Stimulated activated effector memory CD8-positive, alpha-beta T cell treated with anti-CD3 and anti-CD28 coated beads, Interleukin-12 subunit alpha, Interleukin-12 subunit beta, amount 100 ng/mL, for 72 hours (primary cell): ENCODE results near the gene JAK2.
"Not testable (repeated sequence)": the region's sequence is repeated elsewhere in the genome, so short reads cannot be mapped to it uniquely, and the experiment has no call there.

ENCODE experiments used
- ATAC-seq: fragments of 150-1000 bp; cut with Tn5 transposase; 2 replicates; pipeline ENCODE4 v1.10.0; 2021
- DNase-seq, 2 donors: peaks; one replicate each; pipeline ENCODE4 v3.0.0; 2021 to 2022; ENCODE audit warnings: low spot score in 2 of 2
- H3K27ac Mint-ChIP-seq: one replicate; pipeline ENCODE4 v1.8.0; 2022; ENCODE audit warnings: mild to moderate bottlenecking, mixed read lengths
- H3K36me3 Mint-ChIP-seq: one replicate; pipeline ENCODE4 v1.8.0; 2022; ENCODE audit warnings: mild to moderate bottlenecking, mixed read lengths
- H3K4me1 Mint-ChIP-seq: one replicate; pipeline ENCODE4 v1.8.0; 2022; ENCODE audit warnings: mixed read lengths
- H3K4me3 Mint-ChIP-seq: one replicate; pipeline ENCODE4 v1.8.0; 2022; ENCODE audit warnings: mild to moderate bottlenecking, mixed read lengths
- H3K9me3 Mint-ChIP-seq: one replicate; pipeline ENCODE4 v1.8.0; 2022; ENCODE audit warnings: mixed read lengths

JAK2 gene

GRCh38 chr9:4984621-4985385 lies at the start of gene JAK2:
Gene JAK2 (plus strand): TSS chr9:4985272. CDS start chr9:5021988, 36,716 bp downstream.
- Mint-ChIP-seq H3K27ac (peak within 1 kb of the TSS; percentile 89), H3K9me3 (no peaks in the 10 kb centered on the region), H3K4me3 (no peak within 1 kb of the TSS), H3K36me3 (peaks cover 7% of the 10 kb centered on the region), H3K4me1 (peaks cover 49% of the 10 kb centered on the region)
- ATAC-seq: peak; percentile 93
- peak; percentile 80 to 93 for DNase-seq

DNA sequence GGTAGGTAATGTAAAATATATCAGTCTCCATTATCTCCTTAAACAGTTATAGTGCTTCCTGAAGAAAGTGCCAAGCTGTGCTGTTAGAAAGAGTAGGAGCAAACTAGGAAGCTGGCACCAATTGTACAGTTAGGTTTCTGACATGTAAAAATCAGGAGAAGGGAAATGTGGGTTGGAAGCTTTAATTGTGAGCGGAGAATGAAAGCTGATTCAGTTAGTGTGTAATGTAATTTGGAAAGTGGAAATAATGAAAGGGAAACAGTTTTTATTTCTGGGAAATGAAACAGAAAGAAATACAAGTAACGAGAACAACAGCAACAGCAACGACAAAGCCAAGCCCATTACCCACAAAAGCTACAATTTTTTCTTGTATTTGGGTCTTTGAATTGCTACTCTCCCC lies 48.8 kb upstream of the JAK2 start:
- Mint-ChIP-seq H3K27ac (peak overlapping the region; percentile 82), H3K36me3 (no peaks in the 10 kb centered on the region), H3K9me3 (no peaks in the 10 kb centered on the region), H3K4me3 (peak overlapping the region; percentile 41), H3K4me1 (peaks cover 38% of the 10 kb centered on the region)
- DNase-seq (no peak), ATAC-seq (peak; percentile 62)

DNA sequence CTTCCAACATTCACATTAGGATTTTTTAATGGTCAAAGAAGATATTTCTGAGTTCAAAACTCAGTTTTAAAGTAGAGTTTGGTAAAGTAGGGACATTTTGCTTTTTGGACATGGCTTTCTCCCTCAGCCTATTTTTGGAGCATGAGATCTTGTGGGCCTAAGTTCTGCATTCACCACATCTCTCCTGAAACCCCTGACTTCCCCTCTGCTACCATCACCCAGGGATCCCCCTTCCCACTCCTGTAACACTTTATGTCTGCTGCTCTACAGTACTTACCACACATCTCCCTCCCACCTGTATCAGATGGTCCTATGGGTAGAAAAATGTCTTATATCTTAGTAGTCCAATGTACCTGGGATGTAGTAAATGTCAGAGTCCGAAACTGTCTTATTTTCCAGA lies 48.2 kb upstream of the JAK2 start:
- peaks cover 38% of the 10 kb centered on the region for H3K4me1 Mint-ChIP-seq
- H3K9me3 Mint-ChIP-seq: no peaks in the 10 kb centered on the region
- H3K36me3 Mint-ChIP-seq: no peaks in the 10 kb centered on the region
- H3K4me3 Mint-ChIP-seq: peak overlapping the region; percentile 41
- peak; percentile 71 for ATAC-seq
- H3K27ac Mint-ChIP-seq: peak overlapping the region; percentile 82
- DNase-seq: no peak

DNA sequence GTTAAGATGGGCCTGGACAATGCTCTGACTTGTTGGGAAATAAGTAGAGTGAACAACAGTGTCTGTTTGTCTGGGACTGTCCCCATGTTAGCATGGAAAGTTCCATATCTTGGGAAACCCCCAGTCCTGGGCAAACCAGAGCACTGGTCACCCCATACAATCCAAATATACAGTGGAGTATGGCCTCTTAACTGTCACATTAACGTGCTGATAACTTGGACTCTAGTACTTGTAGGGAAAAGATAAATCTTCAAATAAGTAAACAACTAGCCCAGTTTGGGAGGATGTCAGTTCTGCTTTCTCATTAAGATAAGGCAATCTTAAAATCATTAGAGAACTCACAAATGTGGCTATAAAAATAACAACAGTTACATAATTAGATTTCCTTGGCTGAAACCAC lies 47.6 kb upstream of the JAK2 start:
- DNase-seq: no peak
- H3K4me3 Mint-ChIP-seq: peak overlapping the region; percentile 41
- peaks cover 42% of the 10 kb centered on the region for H3K4me1 Mint-ChIP-seq
- H3K9me3 Mint-ChIP-seq: no peaks in the 10 kb centered on the region
- no peaks in the 10 kb centered on the region for H3K36me3 Mint-ChIP-seq
- ATAC-seq: no peak
- peak overlapping the region; percentile 82 for H3K27ac Mint-ChIP-seq

GRCh38 chr9:4938496-4938895 lies 46.6 kb upstream of the JAK2 start:
- Mint-ChIP-seq H3K36me3 (no peaks in the 10 kb centered on the region), H3K27ac (peak overlapping the region; percentile 2), H3K4me3 (peak overlapping the region; percentile 1), H3K4me1 (peaks cover 44% of the 10 kb centered on the region), H3K9me3 (no peaks in the 10 kb centered on the region)
- no peak for ATAC-seq
- no peak for DNase-seq

DNA sequence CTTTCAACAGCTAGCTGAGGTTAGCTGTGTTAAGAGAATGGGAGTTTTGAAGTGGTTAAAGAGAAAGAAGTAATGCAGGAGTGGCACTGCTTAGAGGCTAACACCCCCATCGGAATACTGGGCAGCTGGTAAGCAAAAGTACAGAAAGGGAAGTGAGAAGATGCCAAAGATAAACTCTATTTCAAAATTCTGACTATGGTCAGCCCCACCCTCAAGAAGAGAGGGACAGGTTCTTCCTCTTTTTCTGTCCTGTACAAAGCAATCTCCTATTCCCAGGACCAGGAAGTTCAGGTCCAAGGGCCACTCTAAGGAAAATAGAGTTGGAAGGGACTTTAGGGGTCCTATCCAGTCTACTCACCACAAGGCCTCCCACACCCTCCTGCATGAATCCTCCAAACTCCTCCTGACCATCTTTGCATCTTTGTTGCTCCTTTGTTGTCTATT lies 45.9 kb upstream of the JAK2 start:
- Mint-ChIP-seq H3K9me3 (no peaks in the 10 kb centered on the region), H3K4me1 (peaks cover 47% of the 10 kb centered on the region), H3K4me3 (peak overlapping the region; percentile 1), H3K27ac (peak overlapping the region; percentile 2), H3K36me3 (no peaks in the 10 kb centered on the region)
- DNase-seq: no peak
- peak; percentile 68 for ATAC-seq

- DNase-seq, H3K36me3 Mint-ChIP-seq, H3K27ac Mint-ChIP-seq, H3K4me3 Mint-ChIP-seq, H3K9me3 Mint-ChIP-seq, ATAC-seq: not testable (repeated sequence)
- peaks cover 46% of the 10 kb centered on the region for H3K4me1 Mint-ChIP-seq
These were observed 42.9 kb upstream of the JAK2 start for GRCh38 chr9:4942042-4942691.

DNA sequence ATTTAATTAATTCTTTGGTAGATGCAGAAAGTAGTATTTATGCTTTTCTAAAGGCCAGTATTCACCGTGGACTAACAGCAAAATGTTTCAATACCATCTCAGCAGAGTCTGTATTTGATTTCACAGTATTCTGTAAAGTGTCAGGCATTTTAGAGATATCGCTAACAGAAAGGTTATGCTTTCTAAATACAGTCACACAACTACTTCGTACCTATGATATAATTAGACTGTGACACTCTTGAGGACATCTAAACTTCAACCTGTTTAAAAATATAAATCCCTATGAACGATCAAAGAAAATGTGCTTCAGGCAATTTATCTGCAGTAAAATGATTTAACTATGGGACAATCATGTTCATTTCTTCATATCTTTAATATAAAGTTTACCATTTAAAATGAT lies 41.7 kb upstream of the JAK2 start:
- DNase-seq (no peak), ATAC-seq (no peak)
- H3K27ac Mint-ChIP-seq: no peak overlapping the region
- no peak overlapping the region for H3K4me3 Mint-ChIP-seq
- H3K9me3 Mint-ChIP-seq: no peaks in the 10 kb centered on the region
- peaks cover 38% of the 10 kb centered on the region for H3K4me1 Mint-ChIP-seq
- H3K36me3 Mint-ChIP-seq: peaks cover 6% of the 10 kb centered on the region

DNA sequence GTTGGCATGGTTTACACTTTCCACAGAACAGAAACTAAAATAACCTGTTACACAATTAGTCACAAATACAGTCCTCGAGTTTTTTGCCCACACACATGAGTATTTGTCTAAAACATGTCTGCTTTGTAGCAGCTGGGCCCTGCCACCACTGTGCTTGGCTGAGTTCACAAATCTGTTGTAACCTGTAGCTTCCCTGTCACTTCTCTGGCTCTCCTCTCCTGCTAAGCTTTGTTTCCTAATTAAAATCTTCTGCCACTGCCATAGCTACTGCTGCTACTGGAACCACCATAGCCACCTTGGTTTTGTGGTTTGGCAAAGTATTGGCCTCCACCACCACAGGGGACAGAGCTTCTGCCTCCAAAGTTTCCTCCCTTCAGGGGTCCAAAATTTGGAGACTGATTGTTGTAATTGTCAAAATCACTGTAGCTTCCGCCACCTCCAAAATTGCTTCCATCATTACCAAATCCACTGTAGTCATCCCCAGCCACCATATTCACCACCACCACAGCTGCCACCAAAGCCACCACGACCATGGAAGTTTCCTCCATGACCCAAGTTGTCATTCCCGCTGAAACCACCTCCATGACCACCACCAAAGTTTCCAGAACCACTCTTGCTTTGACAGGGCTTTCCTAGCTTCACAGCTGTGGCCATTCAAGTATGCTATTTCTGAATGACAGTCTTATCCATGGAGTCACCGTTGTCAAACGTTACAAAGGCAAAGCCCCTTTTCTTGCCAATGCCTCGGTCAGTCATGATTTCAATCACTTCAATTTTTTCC lies 40.5 kb upstream of the JAK2 start:
- Mint-ChIP-seq H3K4me1 (peaks cover 26% of the 10 kb centered on the region), H3K27ac (peak overlapping the region; percentile 46)
- not testable (repeated sequence) for H3K9me3 Mint-ChIP-seq, H3K36me3 Mint-ChIP-seq, H3K4me3 Mint-ChIP-seq, ATAC-seq
- peak in 1 of 2 donors; percentile 66 for DNase-seq

DNA sequence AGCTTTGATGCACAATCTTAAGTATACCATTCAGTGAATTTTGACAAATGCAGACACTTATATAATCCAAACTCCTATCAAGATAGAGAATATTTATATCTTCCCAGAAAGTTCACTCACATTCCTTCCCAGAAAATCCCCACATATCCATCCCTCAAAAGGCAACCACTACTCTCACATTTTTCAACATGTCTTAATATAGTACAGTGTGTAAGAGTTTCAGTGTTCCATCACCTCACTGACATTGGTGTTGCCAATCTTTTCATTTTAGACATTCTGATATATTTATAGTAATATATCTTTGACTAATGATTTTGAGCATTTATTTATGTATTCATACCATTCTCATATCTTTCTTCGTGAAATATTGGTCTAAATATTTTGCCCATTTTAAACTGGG lies 38.1 kb upstream of the JAK2 start:
- no peak for ATAC-seq
- H3K4me1 Mint-ChIP-seq: peaks cover 24% of the 10 kb centered on the region
- no peak for DNase-seq
- no peak overlapping the region for H3K27ac Mint-ChIP-seq
- H3K9me3 Mint-ChIP-seq: no peaks in the 10 kb centered on the region
- peaks cover 6% of the 10 kb centered on the region for H3K36me3 Mint-ChIP-seq
- H3K4me3 Mint-ChIP-seq: no peak overlapping the region

- ATAC-seq (no peak), DNase-seq (no peak)
- Mint-ChIP-seq H3K9me3 (no peaks in the 10 kb centered on the region), H3K4me3 (no peak overlapping the region), H3K36me3 (no peaks in the 10 kb centered on the region), H3K4me1 (no peaks in the 10 kb centered on the region), H3K27ac (no peak overlapping the region)
These were observed 29.2 kb upstream of the JAK2 start for GRCh38 chr9:4955836-4956235.

DNA sequence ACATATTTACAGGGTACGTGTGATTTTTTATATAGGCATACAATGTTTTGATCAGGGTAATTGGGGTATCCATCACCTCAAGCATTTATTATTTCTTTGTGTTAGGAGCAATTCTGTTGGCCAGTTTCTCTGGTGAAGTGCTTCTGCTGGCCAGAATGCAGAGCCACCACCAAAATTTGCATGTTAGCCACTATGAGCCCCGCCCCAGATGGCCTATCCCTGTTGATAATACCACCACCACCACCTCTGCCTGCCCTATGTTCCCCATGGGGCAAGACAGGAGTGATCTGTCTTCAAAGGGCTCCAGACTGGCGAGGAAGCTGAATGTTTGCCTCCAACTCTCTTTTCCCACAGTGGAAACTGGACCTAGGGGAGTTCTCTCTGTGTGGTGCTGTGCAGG lies 26.0 kb upstream of the JAK2 start:
- no peak overlapping the region for H3K27ac Mint-ChIP-seq
- DNase-seq (no peak), ATAC-seq (no peak)
- H3K36me3 Mint-ChIP-seq: no peaks in the 10 kb centered on the region
- no peak overlapping the region for H3K4me3 Mint-ChIP-seq
- H3K4me1 Mint-ChIP-seq: no peaks in the 10 kb centered on the region
- H3K9me3 Mint-ChIP-seq: peaks cover 2% of the 10 kb centered on the region

DNA sequence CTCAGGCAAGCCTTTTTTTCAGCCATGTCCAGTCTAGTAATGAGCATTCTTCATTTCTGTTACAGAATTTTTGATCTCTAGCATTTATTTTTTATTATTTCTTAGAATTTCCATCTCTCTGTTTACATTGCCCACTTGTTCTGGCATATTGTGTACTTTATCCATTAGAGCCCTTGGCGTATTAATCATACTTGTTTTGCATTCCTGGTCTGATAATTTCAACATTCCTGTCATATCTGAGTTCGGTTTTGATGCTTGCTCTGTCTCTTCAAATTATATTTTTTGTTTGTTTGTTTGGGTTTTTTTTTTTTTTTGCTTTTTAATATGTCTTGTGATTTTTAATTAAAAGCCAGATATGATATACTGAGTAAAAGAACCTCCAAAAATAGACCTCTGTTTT lies 23.0 kb upstream of the JAK2 start:
- no peak overlapping the region for H3K27ac Mint-ChIP-seq
- H3K9me3 Mint-ChIP-seq: peaks cover 3% of the 10 kb centered on the region
- peaks cover 3% of the 10 kb centered on the region for H3K4me1 Mint-ChIP-seq
- ATAC-seq (no peak), DNase-seq (no peak)
- no peaks in the 10 kb centered on the region for H3K36me3 Mint-ChIP-seq
- no peak overlapping the region for H3K4me3 Mint-ChIP-seq

GRCh38 chr9:4964540-4964939 lies 20.5 kb upstream of the JAK2 start:
- Mint-ChIP-seq H3K27ac (no peak overlapping the region), H3K9me3 (peaks cover 3% of the 10 kb centered on the region), H3K36me3 (no peaks in the 10 kb centered on the region), H3K4me3 (no peak overlapping the region), H3K4me1 (peaks cover 15% of the 10 kb centered on the region)
- DNase-seq (no peak), ATAC-seq (no peak)

DNA sequence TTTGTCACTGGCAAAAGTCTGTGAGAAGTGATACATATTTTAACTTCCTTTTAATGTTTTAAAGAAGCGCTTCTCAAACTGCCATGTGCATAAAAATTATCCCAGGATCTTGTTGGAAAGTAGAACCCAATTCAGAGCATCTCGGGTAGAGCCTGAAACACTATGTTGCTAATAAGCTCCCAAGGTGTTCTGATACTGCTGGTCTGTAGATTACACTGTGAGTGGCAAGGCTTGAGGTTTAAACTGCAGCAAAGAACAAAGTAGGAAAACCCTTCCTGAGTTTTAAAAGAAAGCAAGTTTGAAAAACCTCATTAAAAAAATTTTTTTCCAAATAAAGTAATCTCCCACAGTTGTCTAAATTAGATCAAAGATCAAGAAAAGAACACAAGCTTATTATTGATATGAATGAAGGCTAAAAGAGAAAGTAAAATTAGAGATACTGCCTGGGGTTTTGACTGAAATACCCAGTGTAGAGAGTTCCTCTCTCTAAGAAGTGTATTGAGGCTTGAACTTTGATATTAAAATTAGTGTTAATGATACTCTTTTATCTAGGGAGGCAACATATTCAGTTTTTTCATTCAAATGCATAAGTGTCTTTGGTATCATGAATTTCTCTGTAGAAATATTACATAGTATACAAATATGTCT lies 19.8 kb upstream of the JAK2 start:
- no peak for ATAC-seq
- Mint-ChIP-seq H3K9me3 (peaks cover 3% of the 10 kb centered on the region), H3K4me1 (peaks cover 19% of the 10 kb centered on the region), H3K4me3 (no peak overlapping the region), H3K36me3 (no peaks in the 10 kb centered on the region), H3K27ac (no peak overlapping the region)
- DNase-seq: no peak
